Esophagus squamous epithelium (tissue), 5 donors: ENCODE results near the gene C5orf58. TPM values are rescaled to one million over a fixed set of nuclear protein-coding genes. Genes with fewer than 3 reads are reported as not detected.

Source experiments
- DNase-seq: peaks from one replicate; lab custom pipeline; 2025; lab: John Stamatoyannopoulos, UW
- H3K27ac ChIP-seq, 4 donors: fragments of 200-600 bp; sonication (generic); one replicate each; pipeline ENCODE4 v1.5.1; 2016 to 2019; ENCODE audit warnings: mild to moderate bottlenecking in 1 of 4
- H3K27me3 ChIP-seq, 4 donors: fragments of 200-600 bp; sonication (generic); 1 replicate in 3 of 4; 2 replicates in 1 of 4; pipeline versions ENCODE4 v1.5.1 to v1.6.0; 2017 to 2021; ENCODE audit warnings: antibody characterized with exemption in 1 of 4
- H3K36me3 ChIP-seq, 3 donors: fragments of 200-600 bp; sonication (generic); one replicate each; pipeline ENCODE4 v1.5.1; 2016 to 2019
- H3K4me1 ChIP-seq, 3 donors: fragments of 200-600 bp; sonication (generic); one replicate each; pipeline ENCODE4 v1.5.1; 2017 to 2019
- H3K4me3 ChIP-seq, 4 donors: fragments of 200-600 bp; sonication (generic); 1 replicate in 3 of 4; 2 replicates in 1 of 4; pipeline ENCODE4 v1.5.1; 2016 to 2019; ENCODE audit warnings: mild to moderate bottlenecking in 2 of 4, moderate library complexity in 1 of 4
- H3K9me3 ChIP-seq, 3 donors: fragments of 200-600 bp; sonication (generic); one replicate each; pipeline ENCODE4 v1.5.1; 2016 to 2019
- POLR2A ChIP-seq, 4 donors: fragments of 450-650 bp; IDR thresholded peaks; one replicate each; pipeline ENCODE4 v1.6.1; 2017; ENCODE audit warnings: antibody characterized with exemption in 4 of 4, mild to moderate bottlenecking in 4 of 4, moderate library complexity in 3 of 4
- WGBS, 2 donors: methylation state at CpG; one replicate each; pipeline ENCODE4 v1.1.5; 2018; 5-methylcytosine and 5-hydroxymethylcytosine counted together
- intact Hi-C: fragments of 100-400 bp; cut with DNase I; formaldehyde crosslinking; loops from one replicate; pipeline ENCODE4 v1.15.0; 2022
- total RNA-seq, 4 donors: library from RNA; depleted of rRNA; stranded (reverse); fragments of >200 nt; gene quantifications; one replicate each; pipeline ENCODE4 v1.1.0, GENCODE V29; 2016
- TF ChIP-seq, protein P1 (sequence below), 6 experiments: fragments of 450-650 bp in 4 of 6; fragments of 200-600 bp in 2 of 6; sonication (generic) in 2 of 6; IDR thresholded peaks; one replicate each; pipeline ENCODE4 v1.5.1; 2016 to 2019; ENCODE audit warnings: antibody characterized with exemption in 6 of 6, mild to moderate bottlenecking in 4 of 6, moderate library complexity in 4 of 6
- donor health status: DM: yes; HTN: yes; CAD: no.

Gene C5orf58
- total RNA-seq, 4 donors from 2014 or later, result not detected

DNA sequence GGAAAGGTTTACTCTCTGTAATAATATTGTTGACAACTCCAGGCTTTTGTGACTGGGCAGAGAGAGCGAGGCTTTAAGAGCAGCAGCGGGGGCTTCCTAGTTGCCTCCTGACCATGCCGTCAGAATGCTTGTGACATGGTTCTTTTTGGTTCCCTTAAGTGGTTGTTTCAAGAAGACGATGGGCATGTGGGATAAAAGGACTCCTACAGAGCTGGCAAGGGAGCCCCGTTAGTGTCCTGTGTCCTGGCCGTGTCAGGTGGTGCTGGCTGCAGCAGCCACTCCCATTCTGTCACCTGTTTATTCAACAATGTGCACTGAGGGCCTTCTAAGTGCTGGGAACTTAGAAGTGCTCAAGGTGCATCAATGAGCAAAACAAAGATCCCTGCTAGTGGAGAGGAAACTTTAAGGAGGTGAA lies 45.1 kb downstream of the C5orf58 start:
- TF ChIP-seq, protein P1, sequence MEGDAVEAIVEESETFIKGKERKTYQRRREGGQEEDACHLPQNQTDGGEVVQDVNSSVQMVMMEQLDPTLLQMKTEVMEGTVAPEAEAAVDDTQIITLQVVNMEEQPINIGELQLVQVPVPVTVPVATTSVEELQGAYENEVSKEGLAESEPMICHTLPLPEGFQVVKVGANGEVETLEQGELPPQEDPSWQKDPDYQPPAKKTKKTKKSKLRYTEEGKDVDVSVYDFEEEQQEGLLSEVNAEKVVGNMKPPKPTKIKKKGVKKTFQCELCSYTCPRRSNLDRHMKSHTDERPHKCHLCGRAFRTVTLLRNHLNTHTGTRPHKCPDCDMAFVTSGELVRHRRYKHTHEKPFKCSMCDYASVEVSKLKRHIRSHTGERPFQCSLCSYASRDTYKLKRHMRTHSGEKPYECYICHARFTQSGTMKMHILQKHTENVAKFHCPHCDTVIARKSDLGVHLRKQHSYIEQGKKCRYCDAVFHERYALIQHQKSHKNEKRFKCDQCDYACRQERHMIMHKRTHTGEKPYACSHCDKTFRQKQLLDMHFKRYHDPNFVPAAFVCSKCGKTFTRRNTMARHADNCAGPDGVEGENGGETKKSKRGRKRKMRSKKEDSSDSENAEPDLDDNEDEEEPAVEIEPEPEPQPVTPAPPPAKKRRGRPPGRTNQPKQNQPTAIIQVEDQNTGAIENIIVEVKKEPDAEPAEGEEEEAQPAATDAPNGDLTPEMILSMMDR (IDR thresholded peaks at IDR 0.05), result no peak
- no peak for TF ChIP-seq POLR2A (IDR thresholded peaks at IDR 0.05)
- Histone ChIP-seq H3K9me3 (no peaks in the 10 kb centered on the region), H3K36me3 (no peaks in the 10 kb centered on the region), H3K27me3 (no peaks in the 10 kb centered on the region), H3K4me1 (peaks cover 10 to 56% (median 12%) of the 10 kb centered on the region in 3 donors), H3K27ac (peak overlapping the region in 2 of 4 donors; percentile 4 to 40), H3K4me3 (no peak overlapping the region)
- intact Hi-C loops, result no loop called here
- WGBS, 2 donors, result 34 to 45% methylated on average over 6 of the region's 6 CpGs
- DNase-seq, result no peak

DNA sequence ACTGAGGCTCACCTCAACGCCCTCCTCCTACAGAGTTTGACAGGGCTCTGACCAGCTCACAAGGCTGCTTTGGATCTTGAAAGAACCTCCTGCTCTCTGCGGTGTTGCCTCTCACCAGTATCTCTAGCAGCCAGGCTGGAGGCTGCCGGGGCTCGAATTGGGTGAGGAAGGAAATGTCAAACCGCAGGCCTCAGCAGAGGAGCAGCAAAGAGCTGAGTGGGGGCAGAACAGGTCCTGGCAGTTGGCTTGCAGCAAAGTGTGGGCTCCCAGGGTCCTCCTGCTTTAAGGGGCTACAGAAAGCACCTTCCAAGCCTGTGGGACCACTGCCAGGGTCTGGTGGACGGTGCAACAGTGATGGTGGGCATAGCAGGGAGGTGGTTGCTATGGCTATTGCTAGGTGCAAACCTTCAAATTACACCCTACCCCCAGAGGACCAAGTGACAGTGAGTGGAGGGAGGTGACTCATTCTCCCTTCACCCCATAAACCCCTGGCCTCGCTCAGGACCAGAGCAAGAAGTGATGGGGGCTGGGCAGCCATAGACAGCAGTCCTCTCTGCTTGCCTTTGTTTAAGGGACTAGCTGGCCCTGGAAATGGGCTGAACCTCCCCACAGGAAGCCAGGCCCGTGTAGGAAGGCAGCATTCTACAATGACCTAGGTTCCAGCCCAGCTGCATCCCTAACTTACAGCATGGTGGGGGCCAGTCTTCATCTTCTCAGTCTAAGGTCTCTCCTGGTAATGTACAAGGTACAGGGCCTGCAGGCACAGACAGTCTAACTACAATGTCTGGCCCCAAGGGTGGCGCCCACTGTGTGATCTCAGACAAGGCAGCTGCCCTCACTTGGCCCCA lies 46.0 kb downstream of the C5orf58 start:
- H3K4me3 ChIP-seq, result no peak overlapping the region
- TF ChIP-seq POLR2A (IDR thresholded peaks at IDR 0.05), result no peak
- TF ChIP-seq, protein P1 (IDR thresholded peaks at IDR 0.05), result no peak
- peak overlapping the region in 2 of 4 donors; percentile 57 to 68 for H3K27ac ChIP-seq
- peak; percentile 38 for DNase-seq
- no peaks in the 10 kb centered on the region for H3K36me3 ChIP-seq
- H3K4me1 ChIP-seq, result peaks cover 10 to 47% (median 12%) of the 10 kb centered on the region in 3 donors
- peaks cover 0 to 4% (median 0%) of the 10 kb centered on the region in 3 donors for H3K9me3 ChIP-seq
- intact Hi-C loops, result no loop called here
- 43 to 57% methylated on average over 4 to 7 of the region's 9 CpGs for WGBS, 2 donors
- no peaks in the 10 kb centered on the region for H3K27me3 ChIP-seq

DNA sequence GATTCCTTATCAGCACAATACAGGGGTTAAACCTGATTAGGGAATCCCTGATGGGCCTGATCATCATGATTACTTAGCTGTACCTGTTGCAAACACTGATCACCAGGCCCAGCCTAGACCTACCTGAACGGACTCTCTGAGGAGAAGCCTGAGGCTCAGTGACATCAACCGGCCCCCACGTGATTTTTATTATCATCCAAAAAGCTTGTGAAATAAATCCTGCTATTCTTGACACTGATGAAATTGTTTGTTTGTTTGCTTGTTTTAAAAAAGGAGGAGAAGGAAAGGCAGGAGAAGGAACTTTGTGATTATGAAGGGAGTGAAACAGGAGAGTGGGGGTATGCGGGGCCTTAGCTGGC lies 46.7 kb downstream of the C5orf58 start:
- 58 to 72% methylated on average over 4 of the region's 4 CpGs for WGBS, 2 donors
- H3K9me3 ChIP-seq, result peaks cover 0 to 7% (median 0%) of the 10 kb centered on the region in 3 donors
- DNase-seq, result no peak
- H3K27me3 ChIP-seq, result no peaks in the 10 kb centered on the region
- no peak overlapping the region for H3K4me3 ChIP-seq
- H3K36me3 ChIP-seq, result no peaks in the 10 kb centered on the region
- intact Hi-C loops, result no loop called here
- H3K4me1 ChIP-seq, result peaks cover 10 to 44% (median 12%) of the 10 kb centered on the region in 3 donors
- no peak for TF ChIP-seq POLR2A (IDR thresholded peaks at IDR 0.05)
- TF ChIP-seq, protein P1 (IDR thresholded peaks at IDR 0.05), result no peak
- H3K27ac ChIP-seq, result peak overlapping the region in 2 of 4 donors; percentile 57 to 68

DNA sequence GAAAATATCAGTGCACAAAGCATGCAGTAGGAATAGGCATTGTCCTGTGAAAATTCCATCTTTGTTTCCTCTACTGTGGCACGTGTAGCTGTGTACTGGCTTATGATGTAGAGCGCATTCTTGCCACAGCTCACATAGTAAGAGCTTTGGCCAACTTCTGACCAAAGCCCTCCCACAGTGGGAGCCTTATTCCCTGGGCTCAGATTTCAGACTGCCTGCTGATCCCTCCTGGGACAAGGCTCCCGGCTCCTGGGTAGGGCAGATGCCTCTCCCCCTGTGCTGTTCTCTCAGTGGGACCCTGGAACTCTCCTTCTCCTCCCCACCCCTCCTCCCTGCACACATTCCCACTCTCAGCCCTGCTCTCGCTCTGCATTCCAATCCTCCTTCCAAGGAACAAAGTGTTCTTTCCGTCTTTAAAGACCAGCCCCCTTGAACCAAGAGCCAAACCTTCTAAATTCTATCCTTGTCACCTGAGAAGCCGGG lies 47.3 kb downstream of the C5orf58 start:
- DNase-seq, result no peak
- Histone ChIP-seq H3K4me3 (no peak overlapping the region), H3K27ac (peak overlapping the region in 2 of 4 donors; percentile 57 to 68), H3K36me3 (no peaks in the 10 kb centered on the region), H3K4me1 (peaks cover 10 to 42% (median 12%) of the 10 kb centered on the region in 3 donors), H3K9me3 (peaks cover 0 to 7% (median 0%) of the 10 kb centered on the region in 3 donors), H3K27me3 (no peaks in the 10 kb centered on the region)
- intact Hi-C loops, result no loop called here
- TF ChIP-seq, protein P1 (IDR thresholded peaks at IDR 0.05), result no peak
- TF ChIP-seq POLR2A (IDR thresholded peaks at IDR 0.05), result no peak
- WGBS, 2 donors, result 58 to 69% methylated on average over 6 of the region's 6 CpGs

DNA sequence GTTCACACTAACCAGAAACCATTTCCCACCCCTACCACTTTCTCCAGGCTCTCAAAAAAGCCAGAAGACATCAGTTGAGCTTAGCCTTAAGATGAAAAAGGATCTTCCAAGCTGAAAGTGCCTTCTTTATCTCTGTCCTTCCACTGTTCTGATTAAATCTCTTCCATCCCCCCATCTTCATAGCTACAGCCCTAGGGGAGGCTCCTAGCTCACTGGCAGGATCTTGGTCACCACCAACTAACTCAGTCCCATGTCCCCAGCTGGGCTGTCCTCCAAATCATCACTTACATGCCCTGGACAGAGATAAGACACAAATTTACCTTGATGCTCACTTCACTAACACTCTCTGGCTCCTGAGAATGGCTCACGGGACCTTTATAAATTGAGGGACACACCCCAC lies 50.5 kb downstream of the C5orf58 start:
- TF ChIP-seq, protein P1 (IDR thresholded peaks at IDR 0.05), result no peak
- no peak for TF ChIP-seq POLR2A (IDR thresholded peaks at IDR 0.05)
- no peaks in the 10 kb centered on the region for H3K27me3 ChIP-seq
- DNase-seq, result no peak
- H3K36me3 ChIP-seq, result no peaks in the 10 kb centered on the region
- peaks cover 12 to 39% (median 14%) of the 10 kb centered on the region in 3 donors for H3K4me1 ChIP-seq
- peaks cover 0 to 7% (median 0%) of the 10 kb centered on the region in 3 donors for H3K9me3 ChIP-seq
- 93 to 100% methylated on average over 1 of the region's 1 CpG for WGBS, 2 donors
- intact Hi-C loops, result no loop called here
- no peak overlapping the region for H3K4me3 ChIP-seq
- H3K27ac ChIP-seq, result no peak overlapping the region
